Measurements from ENCODE around the gene SELPLG.
"Not testable (repeated sequence)": the region's sequence is repeated elsewhere in the genome, so short reads cannot be mapped to it uniquely, and the experiment has no call there.

Gene SELPLG

GRCh38 chr12:108638141-108638827, 4.6 kb upstream of the SELPLG start:
- DNase-seq, result no peak

DNA sequence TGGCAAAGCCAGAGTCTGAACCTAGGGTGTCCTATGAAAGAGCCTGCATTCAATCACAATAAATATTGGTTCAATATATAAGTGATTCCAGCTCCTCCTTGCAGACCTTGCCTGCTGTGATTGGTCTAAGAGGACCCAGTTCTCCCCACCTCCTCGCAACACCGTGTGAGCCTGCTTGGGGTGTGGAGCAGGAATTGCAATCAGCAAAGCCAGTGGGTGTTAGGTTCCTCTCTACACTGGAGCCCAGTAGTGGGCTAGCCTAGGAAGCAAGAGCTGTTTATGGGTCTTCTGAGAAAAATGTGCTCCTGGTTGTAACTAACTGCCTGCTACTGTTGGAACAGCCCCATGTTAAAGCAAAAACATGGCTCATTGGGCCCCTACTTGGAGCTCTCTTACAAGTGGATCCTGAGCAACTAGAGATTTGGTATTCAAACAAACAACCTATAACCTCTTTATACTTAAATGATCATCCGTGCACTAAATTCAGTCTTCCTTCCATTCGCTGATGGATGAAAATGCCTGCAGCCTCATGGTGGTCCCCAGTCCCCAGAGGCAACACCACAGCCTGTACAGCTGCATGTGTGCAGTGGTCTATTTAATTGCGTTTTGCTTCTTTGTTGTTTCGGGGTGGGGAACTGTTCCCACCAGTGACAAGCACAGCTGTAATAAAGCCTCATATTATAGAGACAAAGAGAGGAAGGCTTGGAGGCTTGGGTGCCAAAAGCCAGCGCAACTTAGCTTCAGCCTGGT, 3.7 kb upstream of the SELPLG start:
- no peak for DNase-seq

DNA sequence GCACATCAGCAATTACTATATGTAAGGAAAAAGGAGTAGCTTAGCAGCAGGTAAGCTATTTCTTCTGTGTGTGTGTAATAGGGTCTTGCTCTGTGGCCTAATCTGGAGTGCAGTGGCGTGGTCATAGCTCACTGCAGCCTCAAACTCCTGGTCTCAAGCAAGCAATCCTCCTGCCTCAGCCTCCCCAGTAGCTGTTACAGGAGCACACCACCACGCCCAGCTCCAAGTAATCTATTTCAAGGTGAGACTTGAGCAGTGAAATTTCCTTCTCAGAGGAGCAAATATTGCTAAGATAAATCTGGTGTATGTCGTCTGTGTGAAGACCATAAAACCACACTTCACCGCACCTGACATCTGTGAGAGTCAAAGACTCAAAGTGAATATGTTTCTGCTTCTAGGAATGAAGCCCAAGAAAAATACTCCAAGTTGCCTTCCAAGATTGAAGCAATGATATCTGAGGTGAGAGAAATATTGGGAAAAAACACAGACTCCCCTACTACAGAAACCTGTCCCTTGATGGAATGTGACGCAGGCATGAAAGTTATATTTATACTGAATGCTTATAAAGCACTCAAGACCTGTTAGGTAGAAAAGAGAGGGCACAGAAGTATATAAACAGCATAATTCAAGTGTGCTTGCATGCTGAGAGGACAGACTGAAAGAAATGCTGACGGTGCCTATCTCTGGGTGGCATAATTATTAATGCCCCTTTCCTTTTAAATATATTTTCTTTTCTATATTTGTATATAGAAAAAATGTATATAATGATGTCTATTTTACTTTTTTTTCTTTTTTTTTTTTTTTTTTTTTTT, 2.5 kb upstream of the SELPLG start:
- no peak for DNase-seq

DNA sequence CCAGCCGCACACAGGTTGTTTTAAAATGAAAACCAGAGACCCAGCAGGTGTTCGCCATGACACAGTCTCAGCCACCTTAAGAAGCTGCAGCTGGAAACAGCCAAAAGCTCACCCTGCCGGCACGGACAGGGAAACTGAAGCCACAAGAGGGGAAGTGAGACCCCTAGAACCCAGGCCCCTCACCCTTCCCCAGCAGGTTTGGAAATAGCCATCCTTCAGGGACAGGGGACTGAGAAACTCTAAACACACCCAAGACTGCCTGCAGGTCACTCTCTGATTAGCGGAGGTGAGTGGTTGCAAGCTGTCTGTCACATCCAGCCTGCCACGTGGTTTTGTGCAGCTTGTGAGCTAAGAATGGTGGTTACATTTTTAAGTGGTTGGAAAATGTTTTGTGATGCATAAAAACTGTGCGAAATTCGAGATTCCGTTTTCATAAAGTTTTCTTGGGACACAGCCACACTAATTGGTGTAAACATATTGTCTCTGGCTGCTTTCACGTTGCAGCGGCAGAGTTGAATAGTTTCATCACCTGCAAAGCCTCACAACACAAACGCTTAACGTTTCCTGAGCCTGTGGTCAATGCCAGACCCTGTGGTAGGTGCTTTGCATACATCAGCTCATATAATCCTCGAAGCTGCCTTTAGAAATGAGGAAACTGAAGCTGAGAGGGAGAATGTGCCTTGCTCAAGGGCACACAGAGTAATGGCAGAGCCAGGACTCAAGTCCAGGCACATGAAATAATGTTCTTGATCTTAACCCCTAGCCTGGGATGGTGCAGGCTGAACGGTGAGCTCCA, 1.7 kb upstream of the SELPLG start:
- DNase-seq, result no peak

- DNase-seq, result peak; percentile 53
Observed at GRCh38 chr12:108634341-108634751, 652 bp upstream of the SELPLG start.

GRCh38 chr12:108633081-108633533, 587 bp downstream of the SELPLG start:
- DNase-seq, result no peak

DNA sequence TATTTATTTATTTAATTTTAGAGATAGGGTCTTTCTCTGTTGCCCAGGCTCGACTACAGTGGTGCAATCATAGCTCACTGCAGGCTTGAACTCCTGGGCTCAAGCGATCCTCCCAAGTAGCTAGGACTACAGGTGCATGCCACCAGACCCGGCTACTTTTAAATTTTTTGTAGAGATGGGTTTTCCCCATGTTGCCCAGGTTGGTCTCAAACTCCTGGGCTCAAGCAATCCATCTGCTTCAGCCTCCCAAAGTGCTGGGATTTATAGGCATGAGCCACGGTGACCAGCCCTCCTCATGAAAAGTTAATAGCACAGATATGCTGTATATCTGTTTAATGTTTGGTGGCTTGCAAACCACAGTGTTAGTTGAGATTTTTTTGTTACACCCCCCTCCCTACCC, 2.4 kb downstream of the SELPLG start:
- DNase-seq, result not testable (repeated sequence)

DNA sequence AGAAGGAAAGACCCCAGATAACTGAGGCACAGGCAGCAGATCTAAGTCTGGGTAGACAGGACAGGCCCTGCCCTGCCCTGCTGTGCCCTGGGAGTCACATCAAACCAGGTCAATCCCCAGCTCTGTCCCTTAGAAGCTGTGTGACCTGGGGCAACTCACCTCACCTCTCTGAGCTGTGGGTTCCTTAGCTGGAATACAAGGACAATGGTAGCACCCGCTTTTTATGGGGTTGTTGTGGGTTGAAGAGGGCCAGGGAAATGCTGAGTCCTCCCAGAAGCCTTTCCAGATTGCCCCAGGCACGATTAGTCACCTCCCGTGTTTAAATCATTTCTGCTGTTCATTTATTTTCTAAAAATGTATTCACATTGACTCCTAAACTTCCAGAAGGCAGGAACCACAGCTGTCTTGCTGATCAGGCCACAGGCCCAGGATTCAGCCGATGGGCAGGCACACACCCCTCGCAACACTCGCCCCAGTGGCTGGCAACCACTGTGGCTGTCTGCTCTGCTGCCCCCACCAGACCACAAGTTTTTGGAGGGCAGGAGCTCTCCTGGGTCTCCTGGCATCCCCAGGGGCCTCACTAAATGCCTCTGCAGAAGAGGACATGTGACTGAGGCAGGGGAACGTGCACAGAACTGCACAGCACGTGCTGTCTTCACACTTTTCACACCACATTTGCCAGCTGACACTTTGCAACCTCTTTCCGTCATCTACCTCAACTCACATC, 3.0 kb downstream of the SELPLG start:
- DNase-seq, result no peak

- peak; percentile 57 for DNase-seq
Observed at GRCh38 chr12:108629824-108630476, 3.7 kb downstream of the SELPLG start.

- no peak for DNase-seq
Observed at GRCh38 chr12:108629151-108629550, 4.5 kb downstream of the SELPLG start.

- no peak for DNase-seq
Observed at GRCh38 chr12:108627134-108627920, 6.4 kb downstream of the SELPLG start.

DNA sequence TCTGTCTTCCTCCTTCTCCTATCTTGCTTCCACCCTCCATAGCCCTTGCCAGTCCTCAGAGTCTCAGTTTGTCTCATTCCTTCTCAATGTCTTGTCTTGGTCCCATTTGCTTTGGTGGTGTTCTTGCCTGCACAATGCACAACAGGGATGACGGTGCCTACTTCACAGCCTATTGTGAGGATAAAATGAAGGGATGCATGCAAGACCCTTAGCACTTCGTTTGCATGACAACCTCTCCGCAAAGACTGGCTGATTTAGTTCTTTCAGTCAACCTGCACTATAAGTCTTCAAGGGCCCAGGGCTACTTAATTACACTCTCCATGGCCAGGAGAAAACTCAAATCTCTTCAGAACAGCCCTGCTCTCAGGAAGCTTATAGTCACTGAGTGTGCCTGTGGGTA, 8.5 kb downstream of the SELPLG start:
- no peak for DNase-seq

DNA sequence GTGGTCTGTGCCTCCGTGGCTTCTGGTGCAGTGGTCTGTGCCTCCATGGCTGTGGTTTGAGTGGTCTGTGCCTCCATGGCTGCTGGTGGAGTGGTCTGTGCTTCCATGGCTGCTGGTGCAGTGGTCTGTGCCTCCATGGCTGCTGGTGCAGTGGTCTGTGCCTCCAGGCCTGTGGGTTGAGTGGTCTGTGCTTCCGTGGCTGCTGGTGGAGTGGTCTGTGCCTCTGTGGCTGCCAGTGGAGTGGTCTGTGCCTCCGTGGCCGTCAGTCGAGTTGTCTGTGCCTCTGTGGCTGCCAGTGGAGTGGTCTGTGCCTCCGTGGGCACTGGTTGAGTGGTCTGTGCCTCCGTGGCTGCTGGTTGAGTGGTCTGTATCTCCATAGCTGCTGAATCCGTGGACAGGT, 10.1 kb downstream of the SELPLG start:
- DNase-seq, result no peak

GRCh38 chr12:108622921-108623514, 10.7 kb downstream of the SELPLG start:
- DNase-seq, result no peak

DNA sequence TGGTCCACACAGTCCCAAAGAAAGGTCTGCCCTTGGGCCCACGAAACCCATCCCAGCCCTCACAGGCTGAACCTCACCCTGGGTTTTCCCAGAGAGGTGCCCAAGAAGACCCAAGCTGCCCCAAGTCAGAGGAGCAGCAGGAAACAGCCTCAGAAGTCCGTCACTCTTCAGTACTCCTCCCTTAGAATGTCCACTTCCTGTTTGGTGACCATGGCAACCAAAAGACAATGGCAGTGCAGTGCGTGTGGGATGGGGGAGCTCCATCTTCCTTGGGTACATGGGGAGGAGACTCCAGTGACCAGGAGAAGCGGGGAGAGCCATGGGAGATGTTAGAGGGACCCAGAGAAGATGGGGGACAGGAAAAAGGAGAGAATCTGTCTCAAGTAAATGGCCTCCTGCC, 11.3 kb downstream of the SELPLG start:
- DNase-seq, result no peak

DNA sequence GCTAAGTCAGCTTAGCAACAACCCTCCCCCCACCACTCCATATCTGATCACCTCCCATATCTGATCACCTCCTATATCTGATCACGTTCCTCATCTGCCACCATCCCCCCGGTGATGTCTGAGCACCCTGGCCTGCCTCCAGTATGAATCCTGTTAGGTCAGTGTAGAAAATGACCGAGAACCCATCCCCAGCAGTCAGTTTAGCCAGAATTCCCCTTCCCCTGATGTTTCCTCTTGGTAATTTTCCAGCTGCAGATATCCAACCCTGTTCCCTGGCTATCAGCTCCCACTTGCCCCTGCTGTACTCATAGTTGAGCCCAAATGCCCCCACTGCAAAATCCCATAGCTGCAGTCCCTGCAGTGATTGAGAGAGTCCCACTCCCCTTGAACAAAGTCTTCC, 12.5 kb downstream of the SELPLG start:
- DNase-seq, result no peak

GRCh38 chr12:108620236-108620879, 13.3 kb downstream of the SELPLG start:
- no peak for DNase-seq

GRCh38 chr12:108619369-108620160, 14.1 kb downstream of the SELPLG start:
- DNase-seq, result no peak

GRCh38 chr12:108618953-108619274, 14.8 kb downstream of the SELPLG start:
- DNase-seq, result not testable (repeated sequence)

All from activated CD4-positive, CD25-positive, alpha-beta regulatory T cell treated with anti-CD3 and anti-CD28 coated beads, Interleukin-2, amount 50 U/mL, for 72 hours (primary cell).